T-helper 1 cell treated with Interleukin-12 subunit alpha and Interleukin-12 subunit beta and Interleukin-4 antibody, amounts not matched to agents 30 μg/mL and 1 μg/mL, for 36 hours (primary cell): ENCODE data around the gene NCOA1.

Source experiments
- H3K27ac Mint-ChIP-seq: one replicate; pipeline ENCODE4 v1.8.0; 2021; ENCODE audit warnings: mild to moderate bottlenecking, mixed read lengths
- H3K27me3 Mint-ChIP-seq: one replicate; pipeline ENCODE4 v1.8.0; 2021; ENCODE audit warnings: low read depth, mixed read lengths
- H3K36me3 Mint-ChIP-seq: one replicate; pipeline ENCODE4 v1.8.0; 2021; ENCODE audit warnings: low read depth, mixed read lengths
- H3K4me1 Mint-ChIP-seq: one replicate; pipeline ENCODE4 v1.8.0; 2021; ENCODE audit warnings: low read depth, mixed read lengths
- H3K4me3 Mint-ChIP-seq: one replicate; pipeline ENCODE4 v1.8.0; 2021; ENCODE audit warnings: mild to moderate bottlenecking, moderate library complexity, mixed read lengths
- H3K9me3 Mint-ChIP-seq: one replicate; pipeline ENCODE4 v1.8.0; 2021; ENCODE audit warnings: mixed read lengths

NCOA1 gene

GRCh38 chr2:24818721-24819167 lies 327.7 kb downstream of the NCOA1 start:
- Mint-ChIP-seq H3K4me1 (peaks cover 5% of the 10 kb centered on the region), H3K36me3 (peaks cover 44% of the 10 kb centered on the region), H3K9me3 (no peaks in the 10 kb centered on the region), H3K27me3 (no peaks in the 10 kb centered on the region), H3K4me3 (no peak overlapping the region), H3K27ac (no peak overlapping the region)

- Mint-ChIP-seq H3K4me1 (no peaks in the 10 kb centered on the region), H3K27me3 (no peaks in the 10 kb centered on the region), H3K36me3 (peaks cover 41% of the 10 kb centered on the region), H3K27ac (no peak overlapping the region), H3K4me3 (no peak overlapping the region), H3K9me3 (no peaks in the 10 kb centered on the region)
These were observed 328.6 kb downstream of the NCOA1 start for GRCh38 chr2:24819442-24820174.

- Mint-ChIP-seq H3K27me3 (no peaks in the 10 kb centered on the region), H3K9me3 (no peaks in the 10 kb centered on the region), H3K4me1 (no peaks in the 10 kb centered on the region), H3K36me3 (peaks cover 40% of the 10 kb centered on the region), H3K4me3 (no peak overlapping the region), H3K27ac (no peak overlapping the region)
These were observed 329.1 kb downstream of the NCOA1 start for GRCh38 chr2:24820175-24820513.
